ENCODE measurements around the gene ZSCAN26. TPM values are rescaled to one million over a fixed set of nuclear protein-coding genes. Genes with fewer than 3 reads are reported as not detected.

Gene ZSCAN26
- total RNA-seq, 1 experiment from 2014 or later = 10.8 TPM

DNA sequence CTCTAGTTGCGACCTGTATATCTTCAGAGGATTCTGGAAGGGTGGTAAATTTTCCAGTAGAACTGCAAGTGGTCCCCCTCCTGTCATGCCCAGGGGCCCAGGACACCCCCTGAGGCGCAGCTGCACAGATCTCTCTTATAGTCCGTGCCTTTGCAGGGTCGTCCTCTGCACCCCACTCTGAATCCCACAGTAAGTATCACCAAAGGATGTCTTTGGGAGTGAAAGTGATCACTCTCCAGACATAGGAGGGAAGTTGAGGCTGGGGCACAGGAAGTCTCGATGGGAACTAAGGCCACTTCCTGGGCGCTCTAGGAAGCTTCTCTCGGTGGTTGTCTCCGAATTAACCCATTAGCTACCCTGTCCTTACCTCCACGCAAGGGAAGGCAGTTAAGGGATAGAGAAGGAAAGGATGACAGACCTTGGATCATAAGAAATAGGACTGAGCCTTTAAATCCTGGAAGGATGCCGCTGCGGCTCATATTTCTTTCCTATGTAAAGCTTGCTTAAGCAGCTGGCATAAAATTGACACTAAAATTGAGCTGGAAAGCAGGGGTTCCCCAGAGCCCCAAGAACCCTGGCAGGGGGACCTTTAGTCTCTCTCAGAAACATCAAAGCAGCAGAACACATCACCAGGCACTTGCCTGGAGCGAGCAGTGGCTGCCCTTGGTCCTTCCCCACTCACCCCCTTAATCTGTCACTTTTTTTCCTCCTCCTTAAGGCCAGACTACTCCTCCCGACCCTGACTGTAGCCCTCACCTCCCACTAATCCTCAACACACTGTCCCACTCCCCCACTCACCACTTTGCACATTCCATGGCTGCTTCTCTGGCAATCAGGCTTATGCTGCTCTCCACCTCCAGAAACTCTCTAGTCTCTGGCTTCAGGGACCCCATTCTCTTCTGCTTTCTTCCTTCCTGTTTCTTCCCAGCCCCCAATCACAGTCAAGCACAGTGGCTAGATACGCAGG is 14.7 kb upstream of the ZSCAN26 start, which contains the start of gene ZKSCAN4:
ZKSCAN4 (minus strand) TSS at position 261 of the 967 bp plus-strand sequence. CDS start 289 bp downstream, outside the sequence.
- CTCF ChIA-PET = interaction anchor here (0.9 kb wide), 1 partner anchor 104 kb away, joined by 4 read pairs; no protein-coding TSS in a partner anchor
- H3K9me2 ChIP-seq (replicated peaks; ENCODE audit: low read length) = no peaks in the 10 kb centered on the region
- H4K20me1 ChIP-seq (ENCODE audit: low read length) = no peaks in the 10 kb centered on the region
- H3K36me3 ChIP-seq (ENCODE audit: low read depth, low read length) = no peaks in the 10 kb centered on the region
- 0 out of 2 replicates have a peak within 1 kb of the TSS, but pooled peaks have one; percentile 4 for H3K27ac ChIP-seq (ENCODE audit: low read length)
- ATAC-seq (peak; percentile 89), DNase-seq (peak; percentile 93)
- peak within 1 kb of the TSS; percentile 93 for H3K4me3 ChIP-seq (ENCODE audit: low read length)
- POLR2A ChIA-PET (ENCODE audit: unreplicated experiment) = interaction anchor here (0.6 to 1.0 kb wide), 4 partner anchors 15 to 116 kb away, joined by 3 to 4 read pairs (median 4); partner anchors contain the start of genes PGBD1 and ZSCAN26
- intact Hi-C loops (cut with micrococcal nuclease) = loop anchor here (1.0 kb wide), 4 partner anchors 15 to 111 kb away; partner anchors contain the start of genes ZKSCAN8, ZSCAN26 and ZSCAN9
- H3K9ac ChIP-seq (ENCODE audit: low read length) = peak within 1 kb of the TSS; percentile 79
- no peaks in the 10 kb centered on the region for H3K9me3 ChIP-seq (ENCODE audit: low read length)
- H3F3A ChIP-seq (ENCODE audit: low read length, unreplicated experiment) = no peaks in the 10 kb centered on the region
- peak within 1 kb of the TSS; percentile 96 for H2AFZ ChIP-seq (ENCODE audit: low read length)
- peak within 1 kb of the TSS; percentile 87 for H3K4me2 ChIP-seq (ENCODE audit: low read length)
- peaks cover 19% of the 10 kb centered on the region for H3K79me2 ChIP-seq (ENCODE audit: low read length)
- TF ChIP-seq EZH2phosphoT487 (IDR thresholded peaks at IDR 0.05; ENCODE audit: borderline replicate concordance, low read length) = no peak
- TF ChIP-seq, protein P1, sequence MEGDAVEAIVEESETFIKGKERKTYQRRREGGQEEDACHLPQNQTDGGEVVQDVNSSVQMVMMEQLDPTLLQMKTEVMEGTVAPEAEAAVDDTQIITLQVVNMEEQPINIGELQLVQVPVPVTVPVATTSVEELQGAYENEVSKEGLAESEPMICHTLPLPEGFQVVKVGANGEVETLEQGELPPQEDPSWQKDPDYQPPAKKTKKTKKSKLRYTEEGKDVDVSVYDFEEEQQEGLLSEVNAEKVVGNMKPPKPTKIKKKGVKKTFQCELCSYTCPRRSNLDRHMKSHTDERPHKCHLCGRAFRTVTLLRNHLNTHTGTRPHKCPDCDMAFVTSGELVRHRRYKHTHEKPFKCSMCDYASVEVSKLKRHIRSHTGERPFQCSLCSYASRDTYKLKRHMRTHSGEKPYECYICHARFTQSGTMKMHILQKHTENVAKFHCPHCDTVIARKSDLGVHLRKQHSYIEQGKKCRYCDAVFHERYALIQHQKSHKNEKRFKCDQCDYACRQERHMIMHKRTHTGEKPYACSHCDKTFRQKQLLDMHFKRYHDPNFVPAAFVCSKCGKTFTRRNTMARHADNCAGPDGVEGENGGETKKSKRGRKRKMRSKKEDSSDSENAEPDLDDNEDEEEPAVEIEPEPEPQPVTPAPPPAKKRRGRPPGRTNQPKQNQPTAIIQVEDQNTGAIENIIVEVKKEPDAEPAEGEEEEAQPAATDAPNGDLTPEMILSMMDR (conservative IDR thresholded peaks at IDR 0.05; ENCODE audit: low read depth, low read length) = no peak
- TF ChIP-seq EZH2 (IDR thresholded peaks at IDR 0.05; ENCODE audit: low read length, unreplicated experiment) = no peak
- no peaks in the 10 kb centered on the region for H3K27me3 ChIP-seq (ENCODE audit: low read length)
- BruUV-seq (replicated peaks) = TSS peak; percentile 81
- peaks cover 12% of the 10 kb centered on the region for H3K4me1 ChIP-seq (ENCODE audit: insufficient read depth, low read length)

DNA sequence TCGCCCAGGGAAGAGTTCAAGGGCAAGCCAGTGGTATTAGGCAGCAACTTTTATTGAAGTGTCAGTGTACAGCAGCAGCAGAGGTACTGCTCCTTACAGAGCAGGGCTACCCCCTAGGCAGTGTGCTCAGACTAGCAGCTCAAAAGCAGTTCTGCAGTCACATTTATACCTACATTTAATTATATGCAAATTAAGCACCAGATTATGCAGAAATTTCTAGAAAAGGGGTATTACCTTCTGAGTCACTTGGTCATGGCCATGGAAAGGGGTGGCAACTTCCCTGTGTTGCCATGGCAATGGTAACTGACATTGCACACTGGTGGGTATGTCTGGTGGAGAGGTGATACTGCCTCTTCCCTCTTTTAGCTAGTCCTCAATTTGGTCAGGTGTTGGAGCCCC is 12.8 kb upstream of the ZSCAN26 start:
- no peaks in the 10 kb centered on the region for H3K9me2 ChIP-seq (replicated peaks; ENCODE audit: low read length)
- no peaks in the 10 kb centered on the region for H3K9me3 ChIP-seq (ENCODE audit: low read length)
- CTCF ChIA-PET = no interaction called here
- no peak overlapping the region for H2AFZ ChIP-seq (ENCODE audit: low read length)
- no peaks in the 10 kb centered on the region for H3F3A ChIP-seq (ENCODE audit: low read length, unreplicated experiment)
- no peak overlapping the region for H3K9ac ChIP-seq (ENCODE audit: low read length)
- BruUV-seq (replicated peaks) = no TSS peak
- no peaks in the 10 kb centered on the region for H4K20me1 ChIP-seq (ENCODE audit: low read length)
- no peak overlapping the region for H3K4me3 ChIP-seq (ENCODE audit: low read length)
- intact Hi-C loops (cut with micrococcal nuclease) = no loop called here
- DNase-seq (no peak), ATAC-seq (no peak)
- H3K27me3 ChIP-seq (ENCODE audit: low read length) = no peaks in the 10 kb centered on the region
- H3K36me3 ChIP-seq (ENCODE audit: low read depth, low read length) = no peaks in the 10 kb centered on the region
- H3K79me2 ChIP-seq (ENCODE audit: low read length) = peaks cover 19% of the 10 kb centered on the region
- H3K27ac ChIP-seq (ENCODE audit: low read length) = no peak overlapping the region
- H3K4me2 ChIP-seq (ENCODE audit: low read length) = no peak overlapping the region
- TF ChIP-seq EZH2 (IDR thresholded peaks at IDR 0.05; ENCODE audit: low read length, unreplicated experiment) (no peak), EZH2phosphoT487 (IDR thresholded peaks at IDR 0.05; ENCODE audit: borderline replicate concordance, low read length) (no peak)
- TF ChIP-seq, protein P1 (conservative IDR thresholded peaks at IDR 0.05; ENCODE audit: low read depth, low read length) = no peak
- peaks cover 12% of the 10 kb centered on the region for H3K4me1 ChIP-seq (ENCODE audit: insufficient read depth, low read length)
- POLR2A ChIA-PET (ENCODE audit: unreplicated experiment) = no interaction called here
